Articular chondrocyte of knee joint (primary cell): ENCODE results near the gene CCDC179. TPM values are rescaled to one million over a fixed set of nuclear protein-coding genes. Genes with fewer than 3 reads are reported as not detected.

ENCODE experiments used
- total RNA-seq: library from RNA; depleted of rRNA; stranded (reverse); fragments of >200 nt; gene quantifications from 2 replicates; pipeline ENCODE4 v1.2.3, GENCODE V29; 2012

CCDC179 gene
- total RNA-seq, result not detected in 2 replicates

GRCh38 chr11:22860241-22860640 lies at the start of gene CCDC179:
Gene CCDC179 (minus strand): TSS chr11:22860474. CDS start chr11:22860421, 53 bp downstream.

GRCh38 chr11:22829231-22830081 lies 30.8 kb downstream of the CCDC179 start, which contains the start of gene SVIP:
Gene SVIP (minus strand): TSS chr11:22829801. CDS start chr11:22829748, 53 bp downstream.

Other genes starting within 250 kb of the CCDC179 start
- gene FANCF, start 234.7 kb downstream of the CCDC179 start, total RNA-seq, result 9.8 and 12.2 TPM in 2 replicates
- gene GAS2, start 193.9 kb downstream of the CCDC179 start, total RNA-seq, result 0.65 and 1.2 TPM in 2 replicates
- 5.8 and 7.8 TPM in 2 replicates for gene SVIP, start 30.7 kb downstream of the CCDC179 start, total RNA-seq